Ramos (cell line): Measurements from ENCODE around the gene NUP50.

Source experiments
- in situ Hi-C: fragments of 300-500 bp; cut with MboI; formaldehyde crosslinking; loops from one replicate; pipeline ENCODE4 v1.14.3; 2022; ENCODE audit warnings: low sequenced_read_pairs; ENCODE audit not compliant: unreplicated experiment

Gene NUP50

DNA sequence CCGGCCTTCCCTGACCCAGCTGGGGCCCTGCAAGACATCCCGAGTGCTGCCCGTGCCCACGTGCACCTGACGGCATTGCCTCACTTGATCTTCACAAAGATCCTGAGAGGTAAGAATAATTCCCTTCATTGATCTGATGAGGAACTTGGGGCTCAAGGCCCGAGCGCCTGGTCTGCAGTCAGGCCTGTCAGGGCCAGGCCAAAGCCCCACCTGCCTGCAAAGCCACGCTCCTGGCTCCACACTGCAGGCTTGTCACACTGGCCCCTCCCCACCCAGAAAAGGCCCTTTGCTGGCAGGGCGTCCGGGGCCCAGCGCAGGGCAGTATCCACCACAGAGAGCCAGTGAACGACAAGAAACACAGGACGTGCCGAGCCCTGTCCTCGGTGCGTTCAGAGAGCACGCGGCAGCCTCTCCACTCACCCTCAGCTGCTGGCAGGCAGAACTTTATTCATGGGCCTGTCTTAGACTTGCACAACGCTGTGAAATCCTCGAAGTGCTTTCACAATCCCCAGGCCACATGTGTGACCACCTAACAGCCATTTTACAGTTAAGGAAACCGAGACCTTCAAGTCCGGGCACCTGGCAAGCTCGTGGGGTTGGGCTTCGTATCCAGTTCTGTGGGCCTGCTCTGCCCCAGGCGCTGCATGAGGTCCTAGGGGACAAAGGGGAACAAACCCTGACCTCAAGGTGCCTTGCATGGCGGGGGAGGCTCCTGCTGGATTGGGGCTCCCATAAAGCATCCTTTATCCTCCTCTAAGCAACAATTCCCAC, 62.2 kb downstream of the NUP50 start:
- in situ Hi-C loops, result no loop called here

GRCh38 chr22:45226503-45227186, 62.9 kb downstream of the NUP50 start:
- in situ Hi-C loops, result no loop called here

DNA sequence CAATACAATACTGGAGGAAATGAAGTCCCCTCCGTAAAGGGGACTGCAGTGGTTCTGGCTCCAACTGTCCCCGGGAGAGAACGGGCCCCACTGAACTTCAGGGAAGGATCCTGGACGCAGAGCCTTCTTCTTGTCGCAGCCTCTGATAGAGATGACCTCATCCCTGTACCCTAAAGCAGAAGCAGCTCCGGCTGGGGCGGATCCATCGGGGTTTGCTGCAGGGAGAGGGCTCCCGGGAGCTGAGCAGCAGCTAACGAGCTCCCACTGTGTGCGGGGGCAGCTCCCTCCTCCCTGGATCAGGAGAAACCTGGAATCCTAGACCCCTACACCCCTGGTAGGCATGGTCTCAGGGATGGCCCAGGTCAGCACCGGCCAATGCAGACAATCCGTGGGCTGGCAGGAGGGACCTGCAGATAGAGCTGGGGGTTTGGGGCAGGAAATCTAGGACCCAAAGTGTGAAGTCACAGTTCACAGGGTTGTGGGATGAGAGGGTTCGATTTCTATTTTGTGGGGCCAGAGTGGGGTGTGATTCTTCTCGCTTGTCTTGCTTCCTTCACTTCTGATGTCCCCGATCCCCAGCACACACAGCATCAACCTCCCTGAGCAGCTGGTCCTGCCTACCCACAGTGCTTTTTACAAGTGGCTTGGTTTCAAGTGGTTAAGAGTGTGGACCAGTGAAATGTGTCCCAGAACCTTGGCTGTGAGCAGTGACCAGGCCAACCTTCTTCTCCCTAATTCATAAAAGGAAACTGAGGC, 64.1 kb downstream of the NUP50 start:
- in situ Hi-C loops, result no loop called here

GRCh38 chr22:45228401-45228754, 64.7 kb downstream of the NUP50 start:
- in situ Hi-C loops, result no loop called here

GRCh38 chr22:45229181-45229580, 65.5 kb downstream of the NUP50 start:
- in situ Hi-C loops, result no loop called here

GRCh38 chr22:45230026-45230721, 66.4 kb downstream of the NUP50 start:
- in situ Hi-C loops, result no loop called here

DNA sequence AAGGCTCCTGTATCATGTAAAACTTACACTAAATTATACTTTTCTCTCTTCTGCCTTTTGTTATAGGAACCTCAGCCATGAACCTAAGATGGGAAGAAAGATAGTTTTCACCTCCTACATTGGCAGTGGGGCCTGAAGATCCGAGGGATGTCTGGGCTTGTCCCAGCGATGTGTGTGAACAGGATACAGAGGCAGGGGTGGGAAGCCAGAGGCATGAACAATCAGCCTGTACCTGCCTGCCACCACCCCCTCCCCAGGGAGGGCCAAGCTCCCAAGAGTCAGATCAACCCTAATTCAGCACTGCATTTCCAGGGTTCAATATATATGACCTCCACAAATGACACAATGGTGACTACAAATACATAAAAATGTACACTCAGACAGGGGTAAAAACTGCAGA, 67.6 kb downstream of the NUP50 start:
- in situ Hi-C loops, result no loop called here

DNA sequence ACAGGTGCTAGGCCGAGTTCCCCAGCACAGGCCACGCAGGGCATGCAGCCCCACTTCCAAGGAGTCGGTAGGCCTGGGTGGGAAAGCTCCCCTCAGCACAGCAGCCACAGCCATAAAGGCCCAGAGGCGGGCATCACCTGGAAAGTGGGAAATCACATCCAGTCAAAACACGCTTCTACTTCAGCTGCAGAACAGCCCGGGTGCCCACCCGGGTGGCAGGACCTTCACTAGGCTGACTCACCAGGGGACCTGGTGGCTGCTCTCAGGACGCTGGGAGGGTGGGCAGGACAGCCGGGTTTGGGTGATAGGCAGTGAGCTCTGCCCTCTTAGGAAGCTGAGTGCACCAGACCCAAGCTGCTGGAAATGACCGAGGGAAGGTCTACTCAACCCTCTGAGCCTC, 69.7 kb downstream of the NUP50 start:
- in situ Hi-C loops, result no loop called here

GRCh38 chr22:45233827-45234226, 70.1 kb downstream of the NUP50 start:
- in situ Hi-C loops, result no loop called here

- in situ Hi-C loops, result no loop called here
Observed at GRCh38 chr22:45235101-45235777, 71.5 kb downstream of the NUP50 start.

DNA sequence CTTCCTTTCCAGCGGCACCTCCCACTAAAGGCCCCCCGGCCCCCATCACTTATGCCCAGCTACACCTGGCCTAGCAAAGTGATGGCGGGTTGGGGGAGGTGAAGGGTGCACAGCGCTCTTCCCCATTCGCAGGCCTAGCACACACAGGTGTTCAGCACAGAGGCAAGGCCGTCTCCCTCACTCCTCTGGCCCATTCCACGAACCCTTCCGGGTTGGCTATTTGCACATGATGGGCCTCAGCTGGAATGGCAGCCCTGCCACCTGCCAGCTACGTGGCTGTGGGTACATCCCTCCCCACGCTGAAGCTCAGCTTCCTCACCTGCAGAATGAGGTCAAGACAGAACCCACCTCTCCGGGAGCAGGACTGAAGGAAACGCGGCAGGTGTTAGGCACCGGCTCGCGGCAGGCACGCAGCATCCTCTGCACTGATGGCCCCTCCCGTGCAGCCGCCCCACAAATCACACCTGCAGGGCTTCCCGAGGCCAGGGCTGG, 72.2 kb downstream of the NUP50 start:
- in situ Hi-C loops, result no loop called here

DNA sequence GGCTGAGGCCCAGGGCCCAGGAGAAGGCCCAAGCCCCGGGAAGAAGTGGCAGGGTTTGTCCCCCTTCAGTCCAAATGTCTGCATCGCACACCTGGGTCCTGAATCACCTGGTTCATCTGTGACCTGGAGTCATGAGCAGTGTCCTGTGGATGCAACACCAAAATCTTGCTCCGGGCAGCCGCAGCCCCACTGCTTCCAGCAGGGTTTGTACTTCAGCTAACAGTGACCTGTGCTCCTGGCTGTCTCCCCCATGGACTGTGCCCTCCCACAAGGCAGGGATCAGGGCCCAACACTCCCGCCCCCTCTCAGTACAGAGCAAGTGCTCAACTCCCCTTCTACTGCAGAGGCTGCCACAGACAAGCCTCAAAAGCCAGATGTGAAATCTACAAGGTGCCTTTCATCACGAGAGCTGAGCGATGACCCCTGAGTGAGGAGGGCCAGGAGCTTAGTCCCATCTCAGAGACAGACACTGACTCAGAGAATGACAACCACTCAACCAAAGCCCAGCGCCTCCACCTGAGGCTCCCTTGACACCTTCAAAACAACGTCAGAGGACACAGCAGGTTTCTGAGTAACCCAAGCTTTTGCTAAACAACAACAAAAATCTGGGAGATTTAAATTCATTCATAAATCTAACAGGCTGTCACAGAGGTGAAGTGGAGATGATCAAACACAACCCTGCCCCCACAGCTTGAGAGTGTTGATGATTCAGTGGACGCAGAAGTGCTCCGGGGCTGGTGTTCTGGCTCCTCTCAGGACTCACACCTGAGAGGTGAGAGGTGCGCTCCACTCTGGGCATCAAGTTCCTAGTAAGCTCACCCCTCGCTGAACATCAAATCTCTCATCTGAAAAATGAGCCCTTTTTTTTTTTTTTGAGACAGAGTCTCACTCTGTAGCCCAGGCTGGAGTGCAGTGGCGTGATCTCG, 73.6 kb downstream of the NUP50 start:
- in situ Hi-C loops, result no loop called here
